PC-3 (cell line): ENCODE results near the gene IGFL2. TPM values are rescaled to one million over a fixed set of nuclear protein-coding genes. Genes with fewer than 3 reads are reported as not detected.
"Not testable (repeated sequence)": the region's sequence is repeated elsewhere in the genome, so short reads cannot be mapped to it uniquely, and the experiment has no call there.

Source experiments
- ATAC-seq: fragments of 200-7000 bp; cut with Tn5 transposase; 2 replicates; pipeline ENCODE4 v1.9.1; 2020; ENCODE audit warnings: mild to moderate bottlenecking, moderate library complexity
- BruUV-seq: library from RNA; stranded (reverse); fragments of 400-500 nt; replicated peaks from 2 replicates; lab custom pipeline; 2021; lab: Mats Ljungman, UMichigan
- CTCF ChIA-PET: fragments of 300-600 bp; sonication (Branson Sonifier 250); formaldehyde crosslinking; loops from one replicate; lab custom pipeline; 2022; ENCODE audit warnings: antibody characterized with exemption; lab: Charles Lee
- POLR2A ChIA-PET: fragments of 300-600 bp; sonication (Branson Sonifier 250); formaldehyde crosslinking; loops from one replicate; lab custom pipeline; 2022; ENCODE audit warnings: antibody characterized with exemption; ENCODE audit not compliant: unreplicated experiment; lab: Charles Lee
- DNase-seq: peaks from one replicate; pipeline ENCODE4 v3.0.0-alpha.2; 2015
- H2AFZ ChIP-seq: fragments of 300-600 bp; sonication (generic); 2 replicates; pipeline ENCODE4 v1.6.0; 2016; ENCODE audit warnings: antibody characterized with exemption, low read length
- H3F3A ChIP-seq: fragments of 300-600 bp; sonication (generic); one replicate; pipeline ENCODE4 v1.6.0; 2017; ENCODE audit warnings: antibody characterized with exemption, low read length, control low read depth, mild to moderate bottlenecking; ENCODE audit not compliant: unreplicated experiment
- H3K27ac ChIP-seq: fragments of 300-600 bp; sonication (generic); 2 replicates; pipeline ENCODE4 v1.5.1; 2016; ENCODE audit warnings: mild to moderate bottlenecking, low read length
- H3K27me3 ChIP-seq: fragments of 300-600 bp; sonication (generic); 2 replicates; pipeline ENCODE4 v1.6.1; 2016; ENCODE audit warnings: low read length, mixed read lengths
- H3K36me3 ChIP-seq: fragments of 300-600 bp; sonication (generic); 2 replicates; pipeline ENCODE4 v1.6.1; 2016; ENCODE audit warnings: low read depth, mixed run types, low read length, mixed read lengths
- H3K4me1 ChIP-seq: fragments of 300-600 bp; sonication (generic); 2 replicates; pipeline ENCODE4 v1.5.1; 2016; ENCODE audit warnings: low read length; ENCODE audit not compliant: insufficient read depth
- H3K4me2 ChIP-seq: fragments of 300-600 bp; sonication (generic); 2 replicates; pipeline ENCODE4 v1.6.0; 2016; ENCODE audit warnings: low read length
- H3K4me3 ChIP-seq: fragments of 300-600 bp; sonication (generic); 2 replicates; pipeline ENCODE4 v1.5.1; 2016; ENCODE audit warnings: mild to moderate bottlenecking, low read length, mixed read lengths
- H3K79me2 ChIP-seq: fragments of 300-600 bp; sonication (generic); 2 replicates; pipeline ENCODE4 v1.6.1; 2017; ENCODE audit warnings: low read length, mixed read lengths
- H3K9ac ChIP-seq: fragments of 300-600 bp; sonication (generic); 2 replicates; pipeline ENCODE4 v1.6.0; 2016; ENCODE audit warnings: mild to moderate bottlenecking, low read length
- H3K9me2 ChIP-seq: fragments of 300-600 bp; sonication (generic); replicated peaks from 2 replicates; pipeline ENCODE4 v1.6.1; 2016; ENCODE audit warnings: mixed run types, low read length, mixed read lengths
- H3K9me3 ChIP-seq: fragments of 300-600 bp; sonication (generic); 2 replicates; pipeline ENCODE4 v1.6.1; 2016; ENCODE audit warnings: low read length, mixed read lengths
- H4K20me1 ChIP-seq: fragments of 300-600 bp; sonication (generic); 2 replicates; pipeline ENCODE4 v1.6.1; 2016; ENCODE audit warnings: low read length, mixed read lengths
- EZH2 ChIP-seq: fragments of 300-600 bp; sonication (generic); IDR thresholded peaks from one replicate; pipeline ENCODE4 v1.6.1; 2017; ENCODE audit warnings: antibody characterized with exemption, mild to moderate bottlenecking, low read length; ENCODE audit not compliant: unreplicated experiment
- EZH2phosphoT487 ChIP-seq: fragments of 300-600 bp; sonication (generic); IDR thresholded peaks from 2 replicates; pipeline ENCODE4 v1.6.1; 2018; ENCODE audit warnings: mild to moderate bottlenecking, antibody characterized with exemption, low read length, borderline replicate concordance
- intact Hi-C: fragments of 100-400 bp; cut with micrococcal nuclease; formaldehyde crosslinking; loops from 2 replicates; pipeline ENCODE4 v1.9.0; 2023
- total RNA-seq: library from RNA; depleted of rRNA; stranded (reverse); fragments of >200 nt; gene quantifications from 2 replicates; pipeline ENCODE4 v1.2.3, GENCODE V29; 2014
- TF ChIP-seq, protein P1 (sequence below): fragments of 300-600 bp; sonication (generic); conservative IDR thresholded peaks from 2 replicates; pipeline ENCODE4 v1.5.1; 2017; ENCODE audit warnings: antibody characterized with exemption, low read depth, mild to moderate bottlenecking, low read length

The IGFL2 gene
- total RNA-seq, 1 experiment from 2014 or later, result not detected

GRCh38 chr19:46205183-46205984 is 57.3 kb downstream of the IGFL2 start:
- no peak for ATAC-seq
- no peak overlapping the region for H3K4me2 ChIP-seq
- peaks cover 12% of the 10 kb centered on the region for H3K4me1 ChIP-seq

DNA sequence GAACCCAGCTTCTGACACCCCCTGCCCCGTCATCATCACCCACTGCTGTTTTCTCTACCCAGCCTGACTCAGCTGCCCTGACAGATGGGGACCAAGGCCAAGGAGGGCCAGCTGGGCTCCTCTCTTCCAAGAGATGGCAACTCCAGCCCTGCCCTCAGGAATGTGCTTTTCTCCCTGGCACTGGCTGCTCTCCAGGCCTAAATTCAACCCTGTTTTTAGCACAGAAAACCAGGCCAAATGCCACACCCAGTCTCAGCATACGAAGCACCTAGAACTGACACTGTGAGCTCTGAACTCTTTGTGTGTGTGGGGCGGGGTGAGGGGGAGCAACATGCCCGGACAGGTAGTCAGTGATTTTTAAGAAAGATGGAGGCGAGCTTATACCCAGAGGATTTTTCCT is 58.1 kb downstream of the IGFL2 start:
- H3F3A ChIP-seq, result peaks cover 3% of the 10 kb centered on the region
- peak; percentile 13 for DNase-seq
- CTCF ChIA-PET, result no interaction called here
- H3K9me2 ChIP-seq, result no peaks in the 10 kb centered on the region
- intact Hi-C loops, result no loop called here
- BruUV-seq, result no TSS peak
- H4K20me1 ChIP-seq, result no peaks in the 10 kb centered on the region
- no peak overlapping the region for H3K27ac ChIP-seq
- H3K27me3 ChIP-seq, result no peaks in the 10 kb centered on the region
- no peaks in the 10 kb centered on the region for H3K36me3 ChIP-seq
- no peak for ATAC-seq
- no peaks in the 10 kb centered on the region for H3K79me2 ChIP-seq
- peaks cover 19% of the 10 kb centered on the region for H3K4me1 ChIP-seq
- POLR2A ChIA-PET, result no interaction called here
- H3K9ac ChIP-seq, result no peak overlapping the region
- TF ChIP-seq EZH2, result no peak
- no peak for TF ChIP-seq EZH2phosphoT487
- TF ChIP-seq, protein P1, sequence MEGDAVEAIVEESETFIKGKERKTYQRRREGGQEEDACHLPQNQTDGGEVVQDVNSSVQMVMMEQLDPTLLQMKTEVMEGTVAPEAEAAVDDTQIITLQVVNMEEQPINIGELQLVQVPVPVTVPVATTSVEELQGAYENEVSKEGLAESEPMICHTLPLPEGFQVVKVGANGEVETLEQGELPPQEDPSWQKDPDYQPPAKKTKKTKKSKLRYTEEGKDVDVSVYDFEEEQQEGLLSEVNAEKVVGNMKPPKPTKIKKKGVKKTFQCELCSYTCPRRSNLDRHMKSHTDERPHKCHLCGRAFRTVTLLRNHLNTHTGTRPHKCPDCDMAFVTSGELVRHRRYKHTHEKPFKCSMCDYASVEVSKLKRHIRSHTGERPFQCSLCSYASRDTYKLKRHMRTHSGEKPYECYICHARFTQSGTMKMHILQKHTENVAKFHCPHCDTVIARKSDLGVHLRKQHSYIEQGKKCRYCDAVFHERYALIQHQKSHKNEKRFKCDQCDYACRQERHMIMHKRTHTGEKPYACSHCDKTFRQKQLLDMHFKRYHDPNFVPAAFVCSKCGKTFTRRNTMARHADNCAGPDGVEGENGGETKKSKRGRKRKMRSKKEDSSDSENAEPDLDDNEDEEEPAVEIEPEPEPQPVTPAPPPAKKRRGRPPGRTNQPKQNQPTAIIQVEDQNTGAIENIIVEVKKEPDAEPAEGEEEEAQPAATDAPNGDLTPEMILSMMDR, result no peak
- no peaks in the 10 kb centered on the region for H3K9me3 ChIP-seq
- no peak overlapping the region for H2AFZ ChIP-seq
- no peak overlapping the region for H3K4me2 ChIP-seq
- H3K4me3 ChIP-seq, result no peak overlapping the region

More at GRCh38 chr19:46205183-46205984, 57.3 kb downstream of the IGFL2 start:
- H3F3A ChIP-seq, result no peaks in the 10 kb centered on the region
- POLR2A ChIA-PET, result no interaction called here
- H4K20me1 ChIP-seq, result no peaks in the 10 kb centered on the region
- H3K9ac ChIP-seq, result no peak overlapping the region
- H3K9me2 ChIP-seq, result no peaks in the 10 kb centered on the region
- H3K36me3 ChIP-seq, result no peaks in the 10 kb centered on the region
- H3K27ac ChIP-seq, result no peak overlapping the region
- H3K27me3 ChIP-seq, result no peaks in the 10 kb centered on the region
- intact Hi-C loops, result no loop called here
- BruUV-seq, result no TSS peak
- DNase-seq, result no peak
- no peak overlapping the region for H3K4me3 ChIP-seq
- CTCF ChIA-PET, result no interaction called here
- TF ChIP-seq, protein P1, result no peak
- TF ChIP-seq EZH2phosphoT487 (no peak), EZH2 (no peak)
- H2AFZ ChIP-seq, result no peak overlapping the region
- H3K9me3 ChIP-seq, result no peaks in the 10 kb centered on the region
- H3K79me2 ChIP-seq, result no peaks in the 10 kb centered on the region

- no peak for TF ChIP-seq EZH2
- TF ChIP-seq EZH2phosphoT487, result no peak
- TF ChIP-seq, protein P1, result no peak
- ChIA-PET POLR2A (no interaction called here), CTCF (no interaction called here)
- ATAC-seq (no peak), DNase-seq (no peak)
- Histone ChIP-seq H3K9me2 (no peaks in the 10 kb centered on the region), H3K36me3 (no peaks in the 10 kb centered on the region), H2AFZ (no peak overlapping the region), H3F3A (peaks cover 3% of the 10 kb centered on the region), H3K27me3 (no peaks in the 10 kb centered on the region), H3K79me2 (no peaks in the 10 kb centered on the region), H3K4me2 (no peak overlapping the region), H3K27ac (no peak overlapping the region), H4K20me1 (no peaks in the 10 kb centered on the region), H3K9ac (no peak overlapping the region), H3K4me1 (peaks cover 24% of the 10 kb centered on the region), H3K9me3 (no peaks in the 10 kb centered on the region), H3K4me3 (no peak overlapping the region)
- intact Hi-C loops, result no loop called here
- no TSS peak for BruUV-seq
These were observed 58.6 kb downstream of the IGFL2 start for GRCh38 chr19:46206682-46207081.

- H3K27me3 ChIP-seq, CTCF ChIA-PET, H4K20me1 ChIP-seq, H3K36me3 ChIP-seq, intact Hi-C loops, BruUV-seq, H3K9ac ChIP-seq, POLR2A ChIA-PET, ATAC-seq, H2AFZ ChIP-seq, H3F3A ChIP-seq, H3K4me2 ChIP-seq, DNase-seq, H3K79me2 ChIP-seq, H3K9me2 ChIP-seq, H3K4me3 ChIP-seq, H3K9me3 ChIP-seq, H3K27ac ChIP-seq: not testable (repeated sequence)
- H3K4me1 ChIP-seq, result peaks cover 31% of the 10 kb centered on the region
These were observed 59.8 kb downstream of the IGFL2 start for GRCh38 chr19:46207858-46208257.
